HepG2 (cell line): ENCODE data around the gene ABHD17B. TPM values are rescaled to one million over a fixed set of nuclear protein-coding genes. Genes with fewer than 3 reads are reported as not detected.

Experiments used
- ATAC-seq: fragments of 200-7000 bp; cut with Tn5 transposase; 3 replicates; pipeline ENCODE4 v1.9.1; 2020; ENCODE audit warnings: mild to moderate bottlenecking, moderate library complexity
- BruUV-seq: library from RNA; stranded (reverse); fragments of 400-500 nt; replicated peaks from 2 replicates; lab custom pipeline; 2021; lab: Mats Ljungman, UMichigan
- CTCF ChIA-PET: fragments of 300-600 bp; formaldehyde crosslinking; extraction: SDS; loops from one replicate; lab custom pipeline; 2021; ENCODE audit warnings: low total read pairs, inconsistent platforms, low intra/inter-chr PET ratio; lab: Yijun Ruan, JAX
- POLR2A ChIA-PET: fragments of 350-600 bp; sonication (Branson Sonifier 250); formaldehyde crosslinking; loops from one replicate; lab custom pipeline; 2020; ENCODE audit warnings: antibody characterized with exemption, inconsistent platforms; lab: Yijun Ruan, JAX
- DNase-seq: peaks from one replicate; pipeline ENCODE4 v3.0.0-alpha.2; 2015; ENCODE audit warnings: low spot score
- FAIRE-seq: peaks from 3 replicates; lab custom pipeline; 2011; peaks lifted over from hg19 to GRCh38; lab: Jason Lieb, UNC
- H2AFZ ChIP-seq: one replicate; pipeline ENCODE4 v1.6.1; 2011; ENCODE audit warnings: low read length, inconsistent platforms
- H3K27ac ChIP-seq: fragments of 300-600 bp; 3 replicates; pipeline ENCODE4 v1.8.0; 2011; ENCODE audit warnings: mixed run types, mild to moderate bottlenecking, mixed read lengths, low read length, inconsistent platforms; ENCODE audit not compliant: insufficient read depth; ENCODE audit errors: extremely low read length
- H3K27me3 ChIP-seq, 2 experiments: fragments of 200-600 bp in 1 of 2; 2 replicates in 1 of 2; 3 replicates in 1 of 2; pipeline versions ENCODE4 v1.6.0 to v1.8.0; 2011; ENCODE audit warnings: low read length in 2 of 2, mild to moderate bottlenecking in 2 of 2, moderate library complexity in 2 of 2, inconsistent platforms in 1 of 2; ENCODE audit not compliant: insufficient read depth in 2 of 2, control insufficient read depth in 1 of 2
- H3K36me3 ChIP-seq, 2 experiments: fragments of 200-600 bp in 1 of 2; replicated peaks in 1 of 2; 2 replicates in 1 of 2; 3 replicates in 1 of 2; pipeline versions ENCODE4 v1.5.1 to v1.8.0; 2011; ENCODE audit warnings: low read length in 2 of 2, inconsistent platforms in 1 of 2; ENCODE audit not compliant: insufficient read depth in 2 of 2, control insufficient read depth in 1 of 2
- H3K4me1 ChIP-seq: 2 replicates; pipeline ENCODE4 v1.5.1; 2012; ENCODE audit warnings: low read length, inconsistent platforms; ENCODE audit not compliant: insufficient read depth
- H3K4me2 ChIP-seq: 2 replicates; pipeline ENCODE4 v1.6.0; 2011; ENCODE audit warnings: low read depth, low read length, inconsistent platforms
- H3K4me3 ChIP-seq, 3 experiments: fragments of 200-600 bp in 1 of 3; sonication (generic), shearing (Covaris generic) in 1 of 3; replicated peaks in 1 of 3; 2 replicates each; pipeline ENCODE4 v1.5.1; 2011 to 2016; ENCODE audit warnings: low read length in 3 of 3, inconsistent platforms in 2 of 3, low read depth in 2 of 3, mild to moderate bottlenecking in 2 of 3, control low read depth in 1 of 3, mixed read lengths in 1 of 3; ENCODE audit not compliant: insufficient read depth in 1 of 3
- H3K79me2 ChIP-seq: one replicate; pipeline ENCODE4 v1.6.1; 2011; ENCODE audit warnings: low read length, inconsistent platforms; ENCODE audit not compliant: insufficient read depth
- H3K9ac ChIP-seq: 2 replicates; pipeline ENCODE4 v1.6.0; 2011; ENCODE audit warnings: mild to moderate bottlenecking, low read depth, low read length, inconsistent platforms; ENCODE audit not compliant: insufficient read depth
- H3K9me3 ChIP-seq: 2 replicates; pipeline ENCODE4 v1.5.1; 2012; ENCODE audit warnings: mild to moderate bottlenecking, low read length
- H4K20me1 ChIP-seq: 2 replicates; pipeline ENCODE4 v1.6.0; 2011; ENCODE audit warnings: inconsistent platforms, mild to moderate bottlenecking, low read length, moderate library complexity; ENCODE audit not compliant: insufficient read depth
- ARID5B ChIP-seq: IDR thresholded peaks from 2 replicates; pipeline ENCODE4 v1.4.0; 2020; ENCODE audit warnings: mild to moderate bottlenecking, missing genetic modification reagents
- GMEB1 ChIP-seq: sonication (generic); formaldehyde crosslinking; IDR thresholded peaks from 2 replicates; pipeline ENCODE4 v1.5.1; 2020; ENCODE audit warnings: missing genetic modification reagents, mild to moderate bottlenecking, borderline replicate concordance
- MXI1 ChIP-seq: IDR thresholded peaks from 3 replicates; pipeline ENCODE4 v1.6.1; 2012; ENCODE audit warnings: low read depth, low read length, inconsistent platforms, borderline replicate concordance
- NR0B2 ChIP-seq: sonication (generic); formaldehyde crosslinking; IDR thresholded peaks from 2 replicates; pipeline ENCODE4 v1.4.0; 2020; ENCODE audit warnings: mild to moderate bottlenecking, missing genetic modification reagents
- PREB ChIP-seq: sonication (generic); formaldehyde crosslinking; IDR thresholded peaks from 2 replicates; pipeline ENCODE4 v1.4.0; 2020; ENCODE audit warnings: missing genetic modification reagents
- PTBP1 ChIP-seq: fragments of 200-400 bp; formaldehyde crosslinking; IDR thresholded peaks from 2 replicates; pipeline ENCODE4 v1.6.1; 2018; ENCODE audit warnings: low read length, low read depth; ENCODE audit not compliant: poor library complexity, severe bottlenecking
- TARDBP ChIP-seq: sonication (generic); formaldehyde crosslinking; IDR thresholded peaks from 2 replicates; pipeline ENCODE4 v1.8.0; 2022; ENCODE audit warnings: mild to moderate bottlenecking, missing genetic modification reagents
- ZBTB34 ChIP-seq: sonication (generic); formaldehyde crosslinking; IDR thresholded peaks from 2 replicates; pipeline ENCODE4 v1.8.0; 2022; ENCODE audit warnings: mild to moderate bottlenecking, missing genetic modification reagents
- ZFP36L2 ChIP-seq: sonication (generic); formaldehyde crosslinking; IDR thresholded peaks from 2 replicates; pipeline ENCODE4 v1.4.0; 2020; ENCODE audit warnings: missing genetic modification reagents
- ZFP90 ChIP-seq: sonication (generic); formaldehyde crosslinking; IDR thresholded peaks from 2 replicates; pipeline ENCODE4 v1.8.0; 2022; ENCODE audit warnings: missing genetic modification reagents, mild to moderate bottlenecking, inconsistent platforms, borderline replicate concordance
- WGBS: methylation state at CpG from one replicate; pipeline ENCODE4 v1.1.6; 2017; ENCODE audit warnings: low lambda C conversion rate; 5-methylcytosine and 5-hydroxymethylcytosine counted together
- in situ Hi-C: cut with HindIII; loops from 2 replicates; pipeline ENCODE4 v1.10.0; 2017; ENCODE audit warnings: low pct_unique_long_range_greater_than_20kb; ENCODE audit not compliant: extremely low pct_ligation_motif_present
- intact Hi-C: fragments of 100-400 bp; cut with micrococcal nuclease; formaldehyde crosslinking; loops from one replicate; pipeline ENCODE4 v1.10.0; 2022; ENCODE audit not compliant: unreplicated experiment
- polyA plus RNA-seq, 8 experiments: library from polyadenylated mRNA; depleted of rRNA in 3 of 8; stranded (reverse) in 7 of 8; unstranded in 1 of 8; fragments of >200 nt; fragmentation: Illumina TruSeq in 4 of 8; extraction: Trizol in 4 of 8; gene quantifications; 2 replicates each; pipeline versions ENCODE4 v1.2.1 to v1.2.3, GENCODE V29; 2011 to 2016; ENCODE audit warnings: low read depth in 4 of 8, missing spikeins in 1 of 8, mixed read lengths in 1 of 8; ENCODE audit not compliant: insufficient read depth in 1 of 8
- total RNA-seq, 5 experiments: library from RNA; depleted of rRNA; stranded (reverse); fragments of >200 nt; fragmentation: Illumina TruSeq; extraction: Trizol; gene quantifications; 2 replicates each; pipeline ENCODE4 v1.2.3, GENCODE V29; 2016; ENCODE audit warnings: low read depth in 1 of 5

Gene ABHD17B
- total and polyA plus RNA-seq, 2 of the 13 experiments (the other 11 are each of a cell fraction or from before 2014, with no cell fraction given) = 11.3 to 22.0 TPM

- no peak for TF ChIP-seq ARID5B (CRISPR knock-in tag)
These were observed 89.6 kb downstream of the ABHD17B start (continued) for GRCh38 chr9:71821405-71821804.

- WGBS = 59% methylated on average over 6 of the region's 6 CpGs
- H3K4me1 ChIP-seq = peaks cover 14% of the 10 kb centered on the region
- POLR2A ChIA-PET = no interaction called here
These were observed 90.5 kb downstream of the ABHD17B start for GRCh38 chr9:71820403-71820921.

More at GRCh38 chr9:71820403-71820921, 90.5 kb downstream of the ABHD17B start:
- Histone ChIP-seq H3K36me3 (no peaks in the 10 kb centered on the region), H3K27ac (no peak overlapping the region), H3K4me3 (no peak overlapping the region), H3K27me3 (no peaks in the 10 kb centered on the region), H3K9me3 (no peaks in the 10 kb centered on the region), H2AFZ (no peak overlapping the region), H4K20me1 (no peaks in the 10 kb centered on the region), H3K4me2 (no peak overlapping the region), H3K79me2 (no peaks in the 10 kb centered on the region), H3K9ac (no peak overlapping the region)
- intact Hi-C loops = no loop called here
- DNase-seq (no peak), ATAC-seq (no peak), FAIRE-seq (no peak)
- no TSS peak for BruUV-seq
- in situ Hi-C loops = loop anchor here (25.0 kb wide), 1 partner anchor 533 kb away; no protein-coding TSS in a partner anchor
- no peak for TF ChIP-seq ZBTB34 (CRISPR knock-in tag)
- TF ChIP-seq GMEB1 (CRISPR knock-in tag) = no peak
- no peak for TF ChIP-seq MXI1
- no peak for TF ChIP-seq ZFP36L2 (CRISPR knock-in tag)
- TF ChIP-seq PREB (CRISPR knock-in tag) = no peak
- TF ChIP-seq NR0B2 (CRISPR knock-in tag) = no peak
- TF ChIP-seq PTBP1 = no peak
- no peak for TF ChIP-seq ZFP90 (CRISPR knock-in tag)
- TF ChIP-seq TARDBP = no peak
- CTCF ChIA-PET = no interaction called here
